HG03097 (cell line): ENCODE data around the gene MYBBP1A.
"Not testable (repeated sequence)": the region's sequence is repeated elsewhere in the genome, so short reads cannot be mapped to it uniquely, and the experiment has no call there.

Experiments used
- ATAC-seq: cut with Tn5 transposase; IDR thresholded peaks from one replicate; pipeline ENCODE4 v1.9.1; 2021; ENCODE audit not compliant: unreplicated experiment, low FRiP score

MYBBP1A gene

GRCh38 chr17:4554997-4555799 is at the start of gene MYBBP1A:
MYBBP1A (minus strand) TSS chr17:4555384; CDS start chr17:4555324, 60 bp downstream.
- peak; percentile 82 for ATAC-seq

- not testable (repeated sequence) for ATAC-seq
Measured at GRCh38 chr17:4604736-4605135, 49.6 kb upstream of the MYBBP1A start.

GRCh38 chr17:4604111-4604644 is 49.0 kb upstream of the MYBBP1A start:
- no peak for ATAC-seq

GRCh38 chr17:4602041-4602440 is 46.9 kb upstream of the MYBBP1A start:
- ATAC-seq, result no peak

GRCh38 chr17:4601326-4601725 is 46.1 kb upstream of the MYBBP1A start:
- no peak for ATAC-seq

GRCh38 chr17:4600563-4600962 is 45.4 kb upstream of the MYBBP1A start:
- ATAC-seq, result no peak

- ATAC-seq, result no peak
Measured at GRCh38 chr17:4599505-4600281, 44.5 kb upstream of the MYBBP1A start.

GRCh38 chr17:4598776-4599504 is 43.8 kb upstream of the MYBBP1A start:
- ATAC-seq, result no peak

GRCh38 chr17:4597975-4598374 is 42.8 kb upstream of the MYBBP1A start:
- no peak for ATAC-seq

GRCh38 chr17:4596636-4597380 is 41.6 kb upstream of the MYBBP1A start:
- no peak for ATAC-seq

- ATAC-seq, result not testable (repeated sequence)
Measured at GRCh38 chr17:4595685-4596342, 40.6 kb upstream of the MYBBP1A start.

GRCh38 chr17:4594931-4595684 is 39.9 kb upstream of the MYBBP1A start:
- no peak for ATAC-seq

- no peak for ATAC-seq
Measured at GRCh38 chr17:4594406-4594805, 39.2 kb upstream of the MYBBP1A start.

- ATAC-seq, result no peak
Measured at GRCh38 chr17:4593021-4593421, 37.8 kb upstream of the MYBBP1A start.

GRCh38 chr17:4592240-4593005 is 37.2 kb upstream of the MYBBP1A start:
- no peak for ATAC-seq

GRCh38 chr17:4591529-4591928 is 36.3 kb upstream of the MYBBP1A start:
- ATAC-seq, result no peak

- ATAC-seq, result no peak
Measured at GRCh38 chr17:4590981-4591453, 35.8 kb upstream of the MYBBP1A start.

- not testable (repeated sequence) for ATAC-seq
Measured at GRCh38 chr17:4590042-4590441, 34.9 kb upstream of the MYBBP1A start.
